Measurements from ENCODE around the gene COG4. TPM values are rescaled to one million over a fixed set of nuclear protein-coding genes. Genes with fewer than 3 reads are reported as not detected.
"Not testable (repeated sequence)": the region's sequence is repeated elsewhere in the genome, so short reads cannot be mapped to it uniquely, and the experiment has no call there.

COG4 gene
- polyA plus RNA-seq, 1 donor = 74.7 TPM

DNA sequence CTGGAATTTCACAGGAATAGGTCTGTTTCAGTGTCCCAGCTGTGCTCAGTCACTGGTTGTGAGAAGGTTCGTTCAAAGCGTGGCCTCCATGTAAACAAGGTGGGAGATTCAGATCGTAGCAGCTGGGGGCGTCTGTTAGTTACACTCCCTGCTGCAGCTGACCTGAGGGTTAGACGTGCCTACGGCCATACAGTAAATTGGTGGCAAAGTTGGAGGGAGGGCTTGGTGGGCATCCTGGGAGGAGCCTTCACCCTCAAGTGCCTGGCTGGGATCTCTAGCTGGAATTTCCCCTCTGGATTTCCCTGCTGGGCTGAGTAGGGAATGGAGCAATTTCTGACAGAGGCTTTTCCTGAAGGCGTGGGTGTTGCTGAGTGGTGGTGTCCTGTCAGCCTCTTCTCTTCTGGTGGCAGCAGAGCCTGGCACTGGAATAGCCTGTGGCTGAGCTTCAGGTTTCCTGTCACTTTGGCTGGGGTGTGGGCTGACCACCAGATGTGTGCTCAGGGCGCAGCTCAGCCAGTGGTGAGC lies 62.6 kb downstream of the COG4 start:
- DNase-seq = no peak

DNA sequence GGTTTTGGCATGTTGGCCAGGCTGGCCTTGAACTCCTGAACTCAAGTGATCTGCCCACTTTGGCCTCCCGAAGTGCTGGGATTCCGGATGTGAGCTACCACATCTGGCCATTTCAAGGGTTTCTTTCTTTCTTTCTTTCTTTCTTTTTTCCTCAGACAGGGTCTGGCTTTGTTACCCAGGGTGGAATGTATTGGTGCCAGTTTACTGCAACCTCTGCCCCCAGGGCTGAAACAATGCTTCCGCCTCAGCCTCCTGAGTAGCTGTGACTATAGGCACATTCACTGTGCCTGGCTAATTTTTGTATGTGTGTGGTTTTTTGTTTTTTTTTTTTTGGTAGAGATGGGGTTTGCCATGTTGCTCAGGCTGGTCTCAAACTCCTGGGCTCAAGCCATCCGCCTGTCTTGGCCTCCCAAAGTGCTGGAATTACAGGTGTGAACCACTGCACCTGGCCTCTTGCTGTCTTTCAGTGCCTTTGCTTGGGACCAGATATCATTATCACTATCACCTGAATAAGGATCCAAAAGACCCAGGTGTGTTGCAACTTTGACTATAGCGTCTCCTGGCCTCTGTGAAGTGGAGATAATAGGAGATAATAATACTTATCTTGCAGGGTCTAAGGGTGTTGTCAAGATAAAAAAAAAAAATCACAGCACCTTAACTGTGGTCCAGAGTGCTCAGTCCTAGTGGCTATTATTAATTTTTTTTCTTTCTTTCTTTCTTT lies 65.7 kb downstream of the COG4 start:
- no peak for DNase-seq

DNA sequence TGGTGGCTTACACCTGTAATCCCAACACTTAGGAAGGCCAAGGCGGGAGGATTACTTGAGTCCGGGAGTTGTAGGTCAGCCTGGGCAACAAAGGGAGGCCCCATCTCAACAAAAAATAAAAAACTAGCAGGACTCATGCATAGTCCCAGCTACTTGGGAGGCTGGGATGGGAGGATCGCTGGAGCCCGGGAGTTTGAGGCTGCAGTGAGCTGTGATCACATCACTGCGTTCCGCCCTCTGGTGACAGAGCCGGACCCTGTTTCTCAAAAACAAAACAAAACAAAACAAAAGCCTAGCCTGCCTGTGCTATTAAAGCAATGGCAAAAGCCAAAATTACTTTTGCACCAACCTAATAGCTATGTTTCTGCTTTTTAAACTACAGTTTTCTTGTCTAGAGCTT lies 67.4 kb downstream of the COG4 start:
- DNase-seq = no peak

DNA sequence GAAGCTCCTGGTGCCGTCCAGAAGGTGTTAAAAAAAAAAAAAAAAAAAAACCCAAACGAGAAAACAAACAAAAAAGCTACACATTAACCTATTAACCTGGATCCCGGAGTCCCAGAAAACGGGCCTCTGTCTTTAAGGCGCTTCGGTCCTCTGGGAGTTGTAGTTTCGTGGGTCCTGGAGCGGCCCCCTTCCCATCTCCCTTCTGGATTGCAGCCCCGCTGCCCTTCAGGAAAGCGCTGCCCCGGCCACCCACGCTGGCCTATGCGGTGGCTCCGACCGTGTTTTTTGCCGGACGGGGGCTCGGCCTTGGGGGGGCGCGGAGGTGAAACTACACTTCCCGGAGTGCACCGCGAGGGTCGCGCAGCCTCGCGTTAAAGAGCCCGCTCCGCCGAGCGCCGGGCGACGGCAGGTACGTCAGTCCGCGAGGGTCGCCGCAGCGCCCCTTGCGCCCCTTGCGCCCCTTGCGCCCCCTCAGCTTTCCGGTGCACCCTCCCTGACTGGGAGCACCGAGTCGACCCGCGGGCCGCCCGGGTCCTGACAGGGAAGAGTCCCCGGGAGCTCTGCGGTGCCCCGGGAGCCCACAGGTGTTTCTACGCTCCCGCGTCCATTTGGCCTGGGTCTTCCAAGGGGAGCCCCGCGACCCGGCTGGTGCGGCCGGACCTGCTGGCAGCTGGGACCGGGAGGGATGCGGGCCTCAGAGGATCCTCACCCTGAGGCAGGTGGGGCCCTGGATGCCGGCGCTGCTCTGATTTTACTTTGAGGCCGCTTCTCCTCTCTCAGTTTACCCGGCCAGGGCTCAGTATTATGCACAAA lies 68.9 kb downstream of the COG4 start, which contains the start of gene FCSK:
TSS of gene FCSK (plus strand) at position 374 of the 813 bp plus-strand sequence. CDS start 8,596 bp downstream, outside the sequence.
- peak; percentile 81 for DNase-seq

DNA sequence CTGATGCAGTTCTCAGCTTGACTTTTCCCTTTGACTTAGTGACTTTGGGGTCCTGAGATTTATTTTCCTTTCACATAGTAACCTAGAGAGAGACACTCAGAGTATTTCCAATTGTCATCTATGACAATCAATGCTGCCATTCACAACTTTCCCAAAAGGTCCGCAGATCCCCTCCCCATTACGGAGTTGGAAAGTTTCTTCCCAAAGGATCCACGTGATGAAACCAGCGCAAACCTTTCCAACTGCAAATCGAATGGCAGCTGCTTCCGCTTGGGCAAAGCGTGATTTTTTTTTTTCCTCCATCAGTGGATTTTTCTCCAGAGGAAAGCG lies 69.5 kb downstream of the COG4 start:
- DNase-seq = no peak

DNA sequence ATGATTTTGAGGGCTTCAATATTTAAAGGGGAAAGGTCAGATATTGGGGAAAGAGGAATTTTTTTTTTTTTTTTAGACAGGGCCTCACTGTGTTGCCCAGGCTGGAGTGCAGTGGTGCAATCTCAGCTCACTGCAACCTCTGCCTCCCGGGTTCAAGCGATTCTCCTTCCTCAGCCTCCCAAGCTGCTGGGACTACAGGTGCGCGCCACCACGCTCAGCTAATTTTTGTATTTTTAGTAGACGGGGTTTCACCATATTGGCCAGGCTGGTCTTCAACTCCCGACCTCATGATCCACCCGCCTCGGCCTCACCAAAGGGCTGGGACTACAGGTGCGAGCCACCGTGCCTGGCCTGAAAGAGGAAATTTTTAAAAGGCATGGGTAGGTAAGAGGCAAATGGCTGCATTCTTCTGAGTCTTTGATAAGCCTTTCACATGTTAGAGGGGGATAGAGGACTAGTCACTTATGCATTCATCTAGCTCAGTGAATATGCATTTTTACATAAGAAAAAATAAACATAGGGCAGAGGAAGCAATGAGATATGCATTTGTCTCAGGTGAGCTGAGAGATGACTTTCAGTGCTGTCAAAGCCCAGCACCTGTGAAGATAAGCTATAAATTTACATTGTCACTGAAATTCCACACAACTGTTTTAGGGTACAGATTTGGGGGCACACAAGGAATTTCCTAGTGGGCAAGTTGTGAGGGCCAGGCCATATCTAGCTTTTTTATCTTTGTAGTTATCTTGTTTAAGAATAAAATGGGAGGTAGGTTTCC lies 70.0 kb downstream of the COG4 start:
- DNase-seq = no peak

DNA sequence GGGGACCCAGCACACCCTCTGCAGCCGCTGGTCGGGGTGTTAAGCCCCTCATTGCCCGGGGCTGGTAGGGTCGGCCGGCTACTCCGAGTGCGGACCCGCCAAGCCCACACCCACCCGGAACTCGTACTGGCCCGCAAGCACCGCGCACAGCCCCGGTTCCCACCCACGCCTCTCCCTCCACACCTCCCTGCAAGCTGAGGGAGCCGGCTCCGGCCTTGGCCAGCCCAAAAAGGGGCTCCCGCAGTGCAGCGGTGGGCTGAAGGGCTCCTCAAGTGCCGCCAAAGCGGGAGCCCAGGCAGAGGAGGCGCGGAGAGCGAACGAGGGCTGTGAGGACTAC lies 72.4 kb downstream of the COG4 start:
- not testable (repeated sequence) for DNase-seq

DNA sequence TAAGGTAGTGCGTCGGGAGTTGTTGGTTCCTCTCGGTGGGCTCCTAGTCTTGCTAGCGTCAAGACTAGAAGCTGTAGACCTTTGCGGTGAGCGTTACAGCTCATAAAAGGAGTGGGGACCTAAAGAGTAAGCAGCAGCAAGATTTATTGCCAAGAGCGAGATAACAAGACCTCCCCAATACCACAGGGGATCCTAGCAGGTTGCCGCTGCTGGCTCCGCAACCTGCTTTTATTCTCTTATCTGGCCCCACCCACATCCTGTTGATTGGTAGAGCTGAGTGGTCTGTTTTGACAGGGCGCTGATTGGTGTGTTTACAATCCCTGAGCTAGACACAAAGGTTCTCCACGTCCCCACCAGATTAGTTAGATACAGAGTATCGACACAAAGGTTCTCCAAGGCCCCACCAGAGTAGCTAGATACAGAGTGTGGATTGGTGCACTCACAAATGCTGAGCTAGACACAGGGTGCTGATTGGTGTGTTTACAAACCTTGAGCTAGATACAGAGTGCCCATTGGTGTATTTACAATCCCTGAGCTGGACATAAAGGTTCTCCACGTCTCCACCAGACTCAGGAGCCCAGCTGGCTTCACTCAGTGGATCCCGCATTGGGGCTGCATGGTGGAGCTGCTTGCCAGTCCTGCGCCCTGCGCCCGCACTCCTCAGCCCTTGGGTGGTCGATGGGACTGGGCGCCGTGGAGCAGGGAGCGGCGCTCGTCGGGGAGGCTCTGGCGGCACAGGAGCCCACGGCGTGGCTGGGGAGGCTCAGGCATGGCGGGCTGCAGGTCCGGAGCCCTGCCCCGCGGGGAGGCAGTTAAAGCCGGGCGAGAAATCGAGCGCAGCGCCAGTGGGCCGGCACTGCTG lies 73.0 kb downstream of the COG4 start:
- DNase-seq = not testable (repeated sequence)

DNA sequence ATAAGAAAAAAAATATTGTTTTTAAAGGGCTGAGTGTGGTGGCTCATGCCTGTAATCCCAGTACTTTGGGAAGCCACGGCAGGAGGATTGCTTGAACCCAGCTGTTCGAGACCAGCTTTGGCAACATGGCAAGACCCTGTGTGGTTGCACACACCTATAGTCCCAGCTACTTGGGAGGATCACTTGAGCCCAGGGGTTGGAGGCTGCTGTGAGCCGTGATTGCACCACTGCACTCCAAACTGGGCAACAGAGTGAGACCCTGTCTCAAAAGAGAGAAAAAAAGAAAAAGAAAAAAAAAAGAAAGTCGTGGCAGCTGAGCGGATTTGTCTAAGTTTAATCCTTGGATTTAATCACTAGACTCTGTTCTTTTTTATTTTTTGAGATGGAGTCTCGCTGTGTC lies 75.3 kb downstream of the COG4 start:
- DNase-seq = no peak

DNA sequence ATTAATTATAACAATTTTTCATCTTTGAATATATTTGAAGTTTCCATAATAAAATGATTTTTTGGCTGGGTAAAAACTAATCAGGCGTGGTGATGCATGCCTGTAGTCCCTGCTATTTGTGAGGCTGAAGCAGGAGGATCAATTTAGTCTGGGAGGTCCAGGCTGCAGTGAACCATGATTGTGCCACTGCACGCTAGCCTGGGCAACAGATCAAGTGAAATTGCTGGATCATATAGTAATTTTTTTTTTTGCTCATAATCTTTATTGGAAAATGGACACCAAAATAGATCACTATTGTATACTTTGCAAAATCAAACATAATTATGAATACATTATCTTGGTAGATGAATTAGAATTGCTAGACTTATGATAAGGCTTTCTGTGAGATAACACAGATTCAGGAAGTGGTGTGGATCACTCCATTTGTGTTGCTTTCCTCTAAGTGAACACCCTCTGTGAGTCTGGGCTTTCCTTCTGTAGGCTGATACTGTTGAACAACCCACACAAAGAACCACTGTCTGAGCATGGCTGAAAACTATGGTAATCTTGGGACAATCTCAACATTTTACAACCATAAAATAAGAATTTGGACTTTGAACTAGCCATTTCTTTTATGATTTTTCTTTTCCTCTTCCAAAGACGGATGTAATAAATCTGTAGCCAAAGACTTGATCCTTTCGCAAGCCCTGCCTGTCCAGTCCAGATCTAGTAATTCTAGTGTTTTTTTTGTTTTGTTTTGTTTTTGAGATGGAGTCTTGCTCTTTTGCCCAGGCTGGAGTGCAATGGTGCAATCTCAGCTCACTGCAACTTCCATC lies 78.9 kb downstream of the COG4 start:
- no peak for DNase-seq

DNA sequence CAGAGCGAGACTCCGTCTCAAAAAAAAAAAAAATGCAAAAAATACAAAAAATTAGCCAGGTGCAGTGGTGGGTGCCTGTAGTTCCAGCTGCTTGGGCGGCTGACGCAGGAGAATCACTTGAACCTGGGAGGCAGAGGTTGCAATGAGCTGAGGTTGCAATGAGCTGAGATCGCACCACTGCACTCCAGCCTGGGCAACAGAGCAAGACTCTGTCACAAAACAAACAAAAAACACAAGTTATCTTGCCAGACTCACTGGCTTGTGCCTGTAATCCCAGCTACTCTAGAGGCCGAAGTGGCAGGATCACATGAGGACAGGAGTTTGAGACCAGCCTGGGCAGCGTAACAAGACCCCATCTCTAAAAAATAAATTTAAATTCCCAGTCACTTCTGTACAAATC lies 81.0 kb downstream of the COG4 start:
- no peak for DNase-seq

DNA sequence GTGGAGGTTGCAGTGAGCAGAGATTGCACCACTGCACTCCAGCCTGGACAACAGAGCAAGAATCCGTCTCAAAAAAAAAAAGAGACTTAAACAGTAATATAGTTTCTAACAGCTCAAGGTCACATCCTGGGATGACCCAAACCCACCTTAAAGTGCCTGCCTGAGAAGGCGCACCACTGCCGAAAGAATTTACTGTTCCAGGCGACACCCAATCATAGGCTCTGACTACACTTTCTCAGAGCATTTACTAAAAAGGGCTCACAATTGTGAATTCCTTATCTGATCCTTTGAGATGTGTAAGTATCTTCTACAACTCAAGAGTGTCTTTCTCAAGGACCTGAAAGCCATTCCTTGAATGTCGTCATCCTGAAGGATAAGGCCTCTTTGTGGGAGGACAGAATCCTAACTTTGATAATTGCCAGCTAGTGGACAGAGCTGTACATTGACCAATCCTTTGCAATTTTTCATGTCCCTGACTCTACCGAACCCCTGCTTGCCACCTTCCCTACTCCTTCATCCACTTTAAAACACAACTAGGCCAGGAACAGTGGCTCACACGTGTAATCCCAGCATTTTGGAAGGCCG lies 81.9 kb downstream of the COG4 start:
- no peak for DNase-seq

DNA sequence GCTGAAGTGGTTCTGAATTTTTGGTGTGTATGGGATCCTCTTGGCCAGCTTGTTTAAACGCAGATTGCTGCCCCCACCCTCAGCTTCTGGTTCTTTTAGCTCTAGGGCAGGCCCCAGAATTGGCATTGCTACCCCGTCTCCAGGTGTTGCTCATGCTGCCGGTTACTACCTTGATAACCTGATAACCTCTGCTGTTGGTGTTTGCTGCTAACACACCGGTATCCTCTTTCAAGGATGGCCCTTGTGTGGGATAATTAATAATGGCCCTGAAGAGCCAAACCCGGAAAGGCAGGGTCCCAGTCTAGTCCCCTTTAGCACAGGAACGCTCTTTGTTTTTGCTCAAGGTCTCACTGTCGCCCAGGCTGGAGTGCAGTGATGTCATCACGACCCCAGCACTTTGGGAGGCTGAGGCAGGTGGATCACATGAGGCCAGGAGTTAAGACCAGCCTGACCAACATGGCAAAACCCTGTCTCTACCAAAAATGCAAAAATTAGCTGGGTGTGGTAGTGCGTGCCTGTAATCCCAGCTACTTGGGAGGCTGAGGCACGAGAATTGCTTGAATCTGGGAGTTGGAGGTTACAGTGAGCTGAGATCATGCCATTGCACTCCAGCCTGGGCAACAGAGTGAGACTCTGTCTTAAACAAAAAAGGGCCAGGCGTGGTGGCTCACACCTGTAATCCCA lies 83.2 kb downstream of the COG4 start:
- no peak for DNase-seq

DNA sequence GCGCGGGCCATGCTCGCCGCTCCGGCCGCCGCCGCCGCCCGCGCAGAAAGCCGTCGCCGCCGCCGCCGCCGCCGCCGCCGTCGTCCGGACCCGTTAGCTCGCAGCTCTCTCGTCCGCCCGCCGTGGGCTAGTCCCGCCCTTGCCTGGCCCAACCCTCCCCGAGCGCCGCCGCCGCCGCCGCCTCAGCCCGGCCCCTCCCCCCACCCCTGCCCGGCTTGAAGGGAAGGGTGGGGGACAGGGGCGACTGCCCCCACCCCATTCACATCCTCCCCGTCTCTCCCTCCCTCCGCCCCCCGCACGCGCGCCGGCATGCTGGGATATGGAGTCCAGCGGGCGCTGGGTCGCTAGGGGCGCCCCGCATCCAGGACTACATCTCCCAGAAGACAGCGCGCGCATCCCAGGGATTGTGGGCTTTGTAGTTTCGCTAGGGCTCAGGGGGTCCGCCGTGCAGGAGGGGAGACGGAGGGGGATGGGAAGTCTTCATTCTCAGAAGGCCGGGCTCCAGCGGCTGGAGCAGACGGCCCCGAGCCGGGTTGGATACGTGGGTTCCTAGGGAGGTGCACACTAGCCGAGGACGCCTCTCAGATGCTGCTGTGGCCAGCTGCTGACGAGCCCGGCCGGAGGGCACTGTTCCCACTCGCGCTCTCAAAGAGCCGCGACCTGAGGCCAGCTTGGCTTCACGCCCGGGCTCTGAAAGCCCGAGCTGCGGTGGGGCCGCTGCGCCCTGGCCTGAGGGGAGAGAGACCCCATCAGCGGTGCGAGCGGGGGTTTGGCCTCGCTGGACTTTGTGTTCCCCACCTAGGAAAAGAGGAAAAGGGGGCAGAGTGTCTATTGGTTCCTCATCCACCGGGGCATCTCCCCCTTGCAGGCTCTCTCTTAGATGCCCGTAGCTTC lies 84.1 kb downstream of the COG4 start, which contains the start of gene ST3GAL2:
TSS of gene ST3GAL2 (minus strand) at position 132 of the 894 bp plus-strand sequence. CDS start 40,570 bp downstream, outside the sequence.
- DNase-seq = peak; percentile 96

DNA sequence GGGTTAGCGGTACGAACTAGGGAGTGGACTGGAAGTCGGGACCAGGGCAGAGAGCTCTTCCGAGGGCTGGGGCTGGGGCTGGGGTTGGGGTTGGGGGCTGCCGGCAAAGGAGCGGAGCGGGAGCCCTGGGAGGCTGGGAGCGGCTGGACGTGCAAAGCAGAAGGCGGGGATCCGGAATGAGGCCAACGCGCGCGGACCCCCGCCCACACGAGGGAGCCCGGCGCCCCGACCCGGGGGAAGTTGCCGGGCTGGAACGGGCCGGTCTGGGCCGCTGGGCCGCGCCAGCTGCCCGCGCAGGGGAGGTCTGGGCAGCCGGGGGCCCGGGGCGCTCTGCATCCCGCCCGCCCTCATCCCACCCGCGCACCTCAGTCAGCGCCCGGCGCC lies 84.8 kb downstream of the COG4 start:
- DNase-seq = no peak

DNA sequence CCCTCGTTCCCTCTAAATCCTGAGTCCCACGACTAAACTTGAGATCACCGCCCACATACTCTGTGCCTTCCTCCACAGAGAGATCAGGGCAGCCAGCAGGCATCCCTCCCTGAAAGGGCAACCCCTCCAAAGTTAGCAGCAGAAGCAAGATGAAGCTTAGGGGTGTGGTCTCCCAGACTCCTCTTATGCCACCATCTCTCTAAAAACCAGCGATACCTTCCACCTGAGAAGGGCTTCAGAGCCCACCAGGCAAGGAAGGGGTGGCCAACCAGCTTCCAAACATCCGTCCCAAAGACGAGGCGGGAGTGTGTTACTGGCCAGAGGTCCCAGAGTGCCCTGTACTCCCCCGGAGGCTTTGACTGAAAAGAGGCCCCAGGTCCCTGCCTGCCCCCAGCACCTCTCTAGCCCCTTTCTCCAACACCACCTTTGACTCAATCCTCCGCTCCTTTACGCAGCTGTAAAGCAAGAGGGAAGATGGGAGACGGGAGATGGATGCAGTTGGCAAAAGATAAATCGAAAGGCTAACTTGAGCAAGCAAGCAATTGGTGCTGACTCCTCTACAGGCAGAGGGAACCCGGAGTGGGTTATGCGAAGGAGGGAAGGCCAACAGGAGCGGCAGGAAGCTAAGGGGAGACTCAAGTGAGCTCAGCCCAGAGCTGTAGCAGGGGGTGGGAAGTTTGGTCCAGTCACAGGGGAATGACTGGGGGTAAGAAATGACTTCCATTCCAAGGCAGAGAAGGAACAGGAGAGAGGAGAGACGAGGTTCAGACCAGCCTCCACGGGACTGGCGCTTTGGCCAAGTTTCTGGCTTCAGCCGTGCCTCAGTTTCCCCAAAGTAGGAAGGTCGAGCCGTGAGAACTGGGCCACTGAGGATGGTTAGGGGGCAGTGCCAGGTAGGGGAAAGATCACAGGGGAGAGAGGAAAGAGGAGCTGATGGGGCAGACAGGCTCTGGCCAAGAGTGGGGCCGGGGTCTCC lies 85.5 kb downstream of the COG4 start:
- DNase-seq = no peak

DNA sequence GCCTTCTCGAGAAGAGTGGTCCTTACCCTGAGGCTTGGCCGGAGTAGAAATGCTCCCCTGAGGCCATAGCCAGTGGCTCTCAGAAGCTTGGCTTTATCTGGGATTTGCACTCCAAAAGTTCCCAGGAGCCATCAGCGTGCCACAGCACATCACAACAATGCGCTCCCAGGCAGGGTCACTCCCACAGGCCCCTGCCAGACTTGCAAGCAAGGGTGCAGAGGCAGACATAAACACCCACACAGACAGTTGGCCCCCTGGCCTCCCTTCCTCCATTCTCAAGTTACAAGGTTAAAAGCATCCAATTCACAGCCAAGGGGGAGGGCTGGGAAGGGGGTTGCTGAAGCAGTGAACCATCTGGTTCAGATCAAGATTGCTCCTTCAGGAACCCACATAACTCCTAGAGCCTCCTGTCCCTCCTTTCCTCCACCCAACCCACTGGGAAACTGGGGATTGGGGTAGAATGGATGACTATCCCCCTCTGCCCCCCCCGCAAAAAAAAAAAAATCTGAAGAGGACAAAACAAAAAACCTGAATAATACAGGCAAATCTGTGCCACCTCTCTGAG lies 86.3 kb downstream of the COG4 start:
- peak; percentile 89 for DNase-seq

Measured in left kidney (tissue), 2 donors.